Activated CD4-positive, alpha-beta memory T cell treated with anti-CD3 and anti-CD28 coated beads for 36 hours (primary cell): ENCODE data around the gene HEATR1. TPM values are rescaled to one million over a fixed set of nuclear protein-coding genes. Genes with fewer than 3 reads are reported as not detected.
A peak's percentile ranks its signal among the peaks of the same experiment; 100 is the strongest.
"Not testable (repeated sequence)": the region's sequence is repeated elsewhere in the genome, so short reads cannot be mapped to it uniquely, and the experiment has no call there.

Experiments
- CTCF ChIA-PET: fragments of 350-600 bp; sonication (Branson Sonifier 250); formaldehyde crosslinking; loops from one replicate; lab custom pipeline; 2021; ENCODE audit warnings: antibody characterized with exemption, inconsistent platforms; lab: Charles Lee
- POLR2A ChIA-PET: fragments of 350-600 bp; sonication (Branson Sonifier 250); formaldehyde crosslinking; loops from one replicate; lab custom pipeline; 2021; ENCODE audit warnings: antibody characterized with exemption; lab: Charles Lee
- DNase-seq: peaks from one replicate; pipeline ENCODE4 v3.0.0-alpha.2; 2020
- H3K27ac Mint-ChIP-seq: one replicate; pipeline ENCODE4 v1.8.0; 2021; ENCODE audit warnings: mixed read lengths
- H3K27me3 Mint-ChIP-seq: one replicate; pipeline ENCODE4 v1.8.0; 2021; ENCODE audit warnings: mixed read lengths
- H3K36me3 Mint-ChIP-seq: one replicate; pipeline ENCODE4 v1.8.0; 2021; ENCODE audit warnings: mixed read lengths
- H3K4me1 Mint-ChIP-seq: one replicate; pipeline ENCODE4 v1.8.0; 2021; ENCODE audit warnings: low read depth, mixed read lengths
- H3K4me3 Mint-ChIP-seq: one replicate; pipeline ENCODE4 v1.8.0; 2021; ENCODE audit warnings: mild to moderate bottlenecking, mixed read lengths
- H3K9me3 Mint-ChIP-seq: one replicate; pipeline ENCODE4 v1.8.0; 2021; ENCODE audit warnings: mixed read lengths
- intact Hi-C: fragments of 100-400 bp; cut with micrococcal nuclease; formaldehyde crosslinking; loops from one replicate; pipeline ENCODE4 v1.15.1; 2023
- total RNA-seq, 2 experiments: library from RNA; stranded (reverse); gene quantifications; one replicate each; pipeline ENCODE4 v1.2.3, GENCODE V29; 2021

HEATR1 gene
- total RNA-seq, 2 experiments from 2014 or later: 67.5 to 70.1 TPM

GRCh38 chr1:236577041-236577440, 27.3 kb downstream of the HEATR1 start:
- DNase-seq, H3K4me3 Mint-ChIP-seq, H3K9me3 Mint-ChIP-seq, CTCF ChIA-PET, H3K27me3 Mint-ChIP-seq, intact Hi-C loops, H3K4me1 Mint-ChIP-seq, POLR2A ChIA-PET, H3K27ac Mint-ChIP-seq: not testable (repeated sequence)
- peaks cover 47% of the 10 kb centered on the region for H3K36me3 Mint-ChIP-seq

- POLR2A ChIA-PET: no interaction called here
- intact Hi-C loops: no loop called here
- peaks cover 42% of the 10 kb centered on the region for H3K36me3 Mint-ChIP-seq
- CTCF ChIA-PET: no interaction called here
- DNase-seq: no peak
- no peaks in the 10 kb centered on the region for H3K27me3 Mint-ChIP-seq
- H3K4me3 Mint-ChIP-seq: no peak overlapping the region
- H3K9me3 Mint-ChIP-seq: no peaks in the 10 kb centered on the region
- H3K27ac Mint-ChIP-seq: no peak overlapping the region
- no peaks in the 10 kb centered on the region for H3K4me1 Mint-ChIP-seq
Observed at GRCh38 chr1:236576004-236576403, 28.3 kb downstream of the HEATR1 start.

- DNase-seq: no peak
- POLR2A ChIA-PET: no interaction called here
- Mint-ChIP-seq H3K36me3 (peaks cover 42% of the 10 kb centered on the region), H3K4me1 (no peaks in the 10 kb centered on the region), H3K4me3 (no peak overlapping the region), H3K9me3 (no peaks in the 10 kb centered on the region), H3K27ac (no peak overlapping the region), H3K27me3 (no peaks in the 10 kb centered on the region)
- CTCF ChIA-PET: no interaction called here
- intact Hi-C loops: no loop called here
Observed at GRCh38 chr1:236575523-236575922, 28.8 kb downstream of the HEATR1 start.

- H3K4me1 Mint-ChIP-seq: peaks cover 2% of the 10 kb centered on the region
- intact Hi-C loops: no loop called here
- no peak overlapping the region for H3K4me3 Mint-ChIP-seq
- POLR2A ChIA-PET: no interaction called here
- CTCF ChIA-PET: interaction anchor here (1.2 kb wide), 1 partner anchor 9 kb away, joined by 3 read pairs; no protein-coding TSS in a partner anchor
- H3K27me3 Mint-ChIP-seq: no peaks in the 10 kb centered on the region
- H3K9me3 Mint-ChIP-seq: no peaks in the 10 kb centered on the region
- peaks cover 63% of the 10 kb centered on the region for H3K36me3 Mint-ChIP-seq
- peak overlapping the region; percentile 15 for H3K27ac Mint-ChIP-seq
- no peak for DNase-seq
Observed at GRCh38 chr1:236568285-236568894, 35.9 kb downstream of the HEATR1 start.

GRCh38 chr1:236565530-236565929, 38.8 kb downstream of the HEATR1 start:
- Mint-ChIP-seq H3K27me3 (no peaks in the 10 kb centered on the region), H3K9me3 (no peaks in the 10 kb centered on the region), H3K4me3 (no peak overlapping the region), H3K36me3 (peaks cover 58% of the 10 kb centered on the region), H3K4me1 (peaks cover 2% of the 10 kb centered on the region), H3K27ac (no peak overlapping the region)
- DNase-seq: no peak
- ChIA-PET POLR2A (no interaction called here), CTCF (no interaction called here)
- intact Hi-C loops: no loop called here

- H3K27ac Mint-ChIP-seq: no peak overlapping the region
- no peaks in the 10 kb centered on the region for H3K27me3 Mint-ChIP-seq
- peaks cover 52% of the 10 kb centered on the region for H3K36me3 Mint-ChIP-seq
- DNase-seq: no peak
- ChIA-PET CTCF (no interaction called here), POLR2A (no interaction called here)
- no peak overlapping the region for H3K4me3 Mint-ChIP-seq
- H3K4me1 Mint-ChIP-seq: peaks cover 2% of the 10 kb centered on the region
- intact Hi-C loops: no loop called here
- no peaks in the 10 kb centered on the region for H3K9me3 Mint-ChIP-seq
Observed at GRCh38 chr1:236561976-236562375, 42.3 kb downstream of the HEATR1 start.

- H3K4me3 Mint-ChIP-seq: no peak overlapping the region
- ChIA-PET POLR2A (interaction anchor here (0.8 kb wide), 1 partner anchor 13 kb away, joined by 4 read pairs; no protein-coding TSS in a partner anchor), CTCF (interaction anchor here (1.0 to 1.5 kb wide), 2 partner anchors 12 to 38 kb away, joined by 3 read pairs; no protein-coding TSS in a partner anchor)
- H3K27me3 Mint-ChIP-seq: no peaks in the 10 kb centered on the region
- H3K36me3 Mint-ChIP-seq: peaks cover 55% of the 10 kb centered on the region
- DNase-seq: no peak
- no peak overlapping the region for H3K27ac Mint-ChIP-seq
- no peaks in the 10 kb centered on the region for H3K9me3 Mint-ChIP-seq
- peaks cover 2% of the 10 kb centered on the region for H3K4me1 Mint-ChIP-seq
- intact Hi-C loops: no loop called here
Observed at GRCh38 chr1:236560213-236560771, 44.0 kb downstream of the HEATR1 start.

GRCh38 chr1:236558846-236559245, 45.5 kb downstream of the HEATR1 start:
- Mint-ChIP-seq H3K27me3 (no peaks in the 10 kb centered on the region), H3K9me3 (no peaks in the 10 kb centered on the region), H3K4me3 (no peak overlapping the region), H3K4me1 (no peaks in the 10 kb centered on the region), H3K27ac (no peak overlapping the region), H3K36me3 (peaks cover 48% of the 10 kb centered on the region)
- ChIA-PET POLR2A (no interaction called here), CTCF (interaction anchor here (1.0 to 1.5 kb wide), 3 partner anchors 10 to 46 kb away, joined by 3 read pairs; partner anchors contain the start of gene HEATR1)
- DNase-seq: no peak
- intact Hi-C loops: no loop called here

GRCh38 chr1:236558081-236558480, 46.2 kb downstream of the HEATR1 start:
- Mint-ChIP-seq H3K4me1 (no peaks in the 10 kb centered on the region), H3K36me3 (peaks cover 51% of the 10 kb centered on the region), H3K27me3 (no peaks in the 10 kb centered on the region), H3K4me3 (no peak overlapping the region), H3K9me3 (no peaks in the 10 kb centered on the region), H3K27ac (no peak overlapping the region)
- ChIA-PET CTCF (interaction anchor here (1.1 kb wide), 1 partner anchor 46 kb away, joined by 3 read pairs; the partner anchor contains the start of gene HEATR1), POLR2A (no interaction called here)
- intact Hi-C loops: no loop called here
- DNase-seq: no peak

- H3K27ac Mint-ChIP-seq: no peak overlapping the region
- ChIA-PET POLR2A (no interaction called here), CTCF (no interaction called here)
- H3K4me3 Mint-ChIP-seq: no peak overlapping the region
- H3K9me3 Mint-ChIP-seq: no peaks in the 10 kb centered on the region
- DNase-seq: no peak
- no peaks in the 10 kb centered on the region for H3K27me3 Mint-ChIP-seq
- no peaks in the 10 kb centered on the region for H3K4me1 Mint-ChIP-seq
- intact Hi-C loops: no loop called here
- peaks cover 50% of the 10 kb centered on the region for H3K36me3 Mint-ChIP-seq
Observed at GRCh38 chr1:236556606-236557005, 47.7 kb downstream of the HEATR1 start.

- H3K36me3 Mint-ChIP-seq: peaks cover 66% of the 10 kb centered on the region
- intact Hi-C loops: no loop called here
Observed at GRCh38 chr1:236553370-236553769, 50.9 kb downstream of the HEATR1 start.

GRCh38 chr1:236552901-236553300, 51.4 kb downstream of the HEATR1 start:
- Mint-ChIP-seq H3K9me3 (no peaks in the 10 kb centered on the region), H3K36me3 (peaks cover 64% of the 10 kb centered on the region), H3K27me3 (no peaks in the 10 kb centered on the region), H3K4me1 (no peaks in the 10 kb centered on the region), H3K27ac (peak overlapping the region; percentile 6), H3K4me3 (no peak overlapping the region)
- ChIA-PET CTCF (interaction anchor here (0.6 kb wide), 1 partner anchor 47 kb away, joined by 3 read pairs; no protein-coding TSS in a partner anchor), POLR2A (no interaction called here)
- DNase-seq: no peak
- intact Hi-C loops: no loop called here

More at GRCh38 chr1:236553370-236553769, 50.9 kb downstream of the HEATR1 start:
- no peak for DNase-seq
- ChIA-PET POLR2A (no interaction called here), CTCF (interaction anchor here (0.6 kb wide), 1 partner anchor 47 kb away, joined by 3 read pairs; no protein-coding TSS in a partner anchor)
- no peaks in the 10 kb centered on the region for H3K27me3 Mint-ChIP-seq
- H3K4me1 Mint-ChIP-seq: no peaks in the 10 kb centered on the region
- peak overlapping the region; percentile 38 for H3K27ac Mint-ChIP-seq
- no peak overlapping the region for H3K4me3 Mint-ChIP-seq
- no peaks in the 10 kb centered on the region for H3K9me3 Mint-ChIP-seq
